ENCODE measurements around the gene STRN3.

GRCh38 chr14:30958555-30959407 is 67.4 kb downstream of the STRN3 start:
- TF ChIP-seq POLR2A (IDR thresholded peaks at IDR 0.05) (no peak), POLR2AphosphoS5 (IDR thresholded peaks at IDR 0.05) (no peak), CTCF (IDR thresholded peaks at IDR 0.05) (no peak)
